Measurements from ENCODE around the gene GARIN5A.

- TF ChIP-seq POLR2A (IDR thresholded peaks at IDR 0.05), result no peak
- no peak for TF ChIP-seq CTCF (IDR thresholded peaks at IDR 0.05)
- TF ChIP-seq EP300 (IDR thresholded peaks at IDR 0.05), result no peak
- no peak for TF ChIP-seq POLR2AphosphoS5 (IDR thresholded peaks at IDR 0.05)
Observed at GRCh38 chr19:50488389-50489194, 11.9 kb upstream of the GARIN5A start.
